Measurements from ENCODE around the gene E4F1. TPM values are rescaled to one million over a fixed set of nuclear protein-coding genes. Genes with fewer than 3 reads are reported as not detected.

Gene E4F1
- total and polyA plus RNA-seq, 2 of the 13 experiments (the other 11 are each of a cell fraction or from before 2014, with no cell fraction given), result 13.8 to 19.5 TPM

GRCh38 chr16:2210386-2211365 is 12.7 kb upstream of the E4F1 start, which contains the start of gene BRICD5 (continued):
- 0 out of 2 replicates have a peak, but pooled peaks have one; percentile 23 for TF ChIP-seq MTA1 (CRISPR knock-in tag; IDR thresholded peaks at IDR 0.05; ENCODE audit: borderline replicate concordance)
- no peak for TF ChIP-seq SRF (IDR thresholded peaks at IDR 0.05; ENCODE audit: low read depth, low read length)
- no peak for TF ChIP-seq KDM5A (IDR thresholded peaks at IDR 0.05; ENCODE audit: borderline replicate concordance, low read length)
- no peak for TF ChIP-seq XBP1 (CRISPR knock-in tag; IDR thresholded peaks at IDR 0.05)
- TF ChIP-seq MXI1 (IDR thresholded peaks at IDR 0.05; ENCODE audit: borderline replicate concordance, low read depth, low read length), result no peak
- TF ChIP-seq SAFB2 (CRISPR knock-in tag; IDR thresholded peaks at IDR 0.05; ENCODE audit: borderline replicate concordance, low read depth), result no peak
- TF ChIP-seq ZNF619 (CRISPR knock-in tag; IDR thresholded peaks at IDR 0.05), result no peak
- no peak for TF ChIP-seq GPN1 (CRISPR knock-in tag; IDR thresholded peaks at IDR 0.05; ENCODE audit: borderline replicate concordance)
- no peak for TF ChIP-seq ZNF142 (CRISPR knock-in tag; IDR thresholded peaks at IDR 0.05)
- TF ChIP-seq ZNF720 (CRISPR knock-in tag; IDR thresholded peaks at IDR 0.05), result no peak
- TF ChIP-seq CHD2 (IDR thresholded peaks at IDR 0.05; ENCODE audit: low read depth, low read length), result no peak
- TF ChIP-seq ZBTB49 (CRISPR knock-in tag; IDR thresholded peaks at IDR 0.05; ENCODE audit: borderline replicate concordance), result no peak
- TF ChIP-seq HIVEP1 (CRISPR knock-in tag; IDR thresholded peaks at IDR 0.05), result no peak
- peak; percentile 61; the same call in 1 of the 2 replicates for TF ChIP-seq ZBTB26 (CRISPR knock-in tag; IDR thresholded peaks at IDR 0.05; ENCODE audit: borderline replicate concordance)
- peak; percentile 45; the same call in 1 of the 2 replicates for TF ChIP-seq ZNF574 (CRISPR knock-in tag; IDR thresholded peaks at IDR 0.05)
- no peak for TF ChIP-seq WIZ (CRISPR knock-in tag; IDR thresholded peaks at IDR 0.05)
